SKM-1 treated with dmso at 0.1 percent for 144 hours (cell line): ENCODE data around the gene SPAG16.

ENCODE experiments used
- DNase-seq: peaks from one replicate; lab custom pipeline; 2025; ENCODE audit not compliant: unreplicated experiment; lab: John Stamatoyannopoulos, UW

Gene SPAG16

GRCh38 chr2:213284105-213285090, at the start of gene SPAG16:
Gene SPAG16, plus strand, starts transcription at chr2:213284464.
- peak; percentile 93 for DNase-seq

GRCh38 chr2:213234641-213235040, 49.6 kb upstream of the SPAG16 start:
- DNase-seq: no peak

- no peak for DNase-seq
Observed at GRCh38 chr2:213235741-213236140, 48.5 kb upstream of the SPAG16 start.

GRCh38 chr2:213237251-213237650, 47.0 kb upstream of the SPAG16 start:
- DNase-seq: no peak

- DNase-seq: no peak
Observed at GRCh38 chr2:213237787-213238186, 46.5 kb upstream of the SPAG16 start.

GRCh38 chr2:213238753-213239495, 45.3 kb upstream of the SPAG16 start:
- DNase-seq: no peak

- no peak for DNase-seq
Observed at GRCh38 chr2:213241817-213242216, 42.4 kb upstream of the SPAG16 start.

- DNase-seq: no peak
Observed at GRCh38 chr2:213242653-213243052, 41.6 kb upstream of the SPAG16 start.

- DNase-seq: no peak
Observed at GRCh38 chr2:213243189-213244044, 40.8 kb upstream of the SPAG16 start.

- DNase-seq: peak; percentile 45
Observed at GRCh38 chr2:213246497-213247281, 37.6 kb upstream of the SPAG16 start.

GRCh38 chr2:213247566-213247965, 36.7 kb upstream of the SPAG16 start:
- no peak for DNase-seq

- DNase-seq: no peak
Observed at GRCh38 chr2:213248637-213249036, 35.6 kb upstream of the SPAG16 start.

GRCh38 chr2:213249502-213249901, 34.8 kb upstream of the SPAG16 start:
- DNase-seq: no peak

- peak; percentile 46 for DNase-seq
Observed at GRCh38 chr2:213251618-213252017, 32.6 kb upstream of the SPAG16 start.

- DNase-seq: no peak
Observed at GRCh38 chr2:213252206-213252605, 32.1 kb upstream of the SPAG16 start.

- no peak for DNase-seq
Observed at GRCh38 chr2:213253162-213253561, 31.1 kb upstream of the SPAG16 start.

GRCh38 chr2:213259266-213259665, 25.0 kb upstream of the SPAG16 start:
- no peak for DNase-seq

- no peak for DNase-seq
Observed at GRCh38 chr2:213261237-213261636, 23.0 kb upstream of the SPAG16 start.

GRCh38 chr2:213261715-213262114, 22.5 kb upstream of the SPAG16 start:
- no peak for DNase-seq

GRCh38 chr2:213265679-213266078, 18.6 kb upstream of the SPAG16 start:
- DNase-seq: no peak
